WTC11 (cell line): ENCODE results near the gene STEAP1B.

ENCODE experiments used
- CREB1 ChIP-seq: sonication (generic); formaldehyde crosslinking; IDR thresholded peaks from 2 replicates; pipeline ENCODE4 v1.8.0; 2023; ENCODE audit warnings: mild to moderate bottlenecking, missing genetic modification reagents
- TCF7 ChIP-seq: sonication (generic); formaldehyde crosslinking; IDR thresholded peaks from 2 replicates; pipeline ENCODE4 v1.8.0; 2022; ENCODE audit warnings: mild to moderate bottlenecking, low read depth, missing genetic modification reagents, moderate library complexity
- ZNF416 ChIP-seq: fragments of 250-450 bp; sonication (Bioruptor Pico); IDR thresholded peaks from 2 replicates; pipeline ENCODE4 v1.9.0; 2021; ENCODE audit warnings: mild to moderate bottlenecking, inconsistent platforms
- TF ChIP-seq, protein P1 (sequence below): sonication (generic); formaldehyde crosslinking; IDR thresholded peaks from 2 replicates; pipeline ENCODE4 v1.8.0; 2023; ENCODE audit warnings: missing genetic modification reagents, mild to moderate bottlenecking, borderline replicate concordance
- TF ChIP-seq, protein P2 (sequence below): sonication (generic); formaldehyde crosslinking; IDR thresholded peaks from 2 replicates; pipeline ENCODE4 v1.8.1; 2023; ENCODE audit warnings: mild to moderate bottlenecking, missing genetic modification reagents, moderate library complexity
- TF ChIP-seq, protein P3 (sequence below): sonication (generic); formaldehyde crosslinking; IDR thresholded peaks from 2 replicates; pipeline ENCODE4 v1.8.0; 2022; ENCODE audit warnings: mild to moderate bottlenecking, missing genetic modification reagents
- TF ChIP-seq, protein P4 (sequence below): sonication (generic); formaldehyde crosslinking; IDR thresholded peaks from 2 replicates; pipeline ENCODE4 v1.8.0; 2022; ENCODE audit warnings: mild to moderate bottlenecking, missing genetic modification reagents
- TF ChIP-seq, protein P5 (sequence below): fragments of 200-600 bp; IDR thresholded peaks from 2 replicates; pipeline ENCODE4 v1.8.0; 2022; ENCODE audit warnings: antibody characterized with exemption
- TF ChIP-seq, protein P6 (sequence below): sonication (generic); formaldehyde crosslinking; conservative IDR thresholded peaks from 2 replicates; pipeline ENCODE4 v1.8.1; 2022; ENCODE audit warnings: mild to moderate bottlenecking, missing genetic modification reagents

DNA sequence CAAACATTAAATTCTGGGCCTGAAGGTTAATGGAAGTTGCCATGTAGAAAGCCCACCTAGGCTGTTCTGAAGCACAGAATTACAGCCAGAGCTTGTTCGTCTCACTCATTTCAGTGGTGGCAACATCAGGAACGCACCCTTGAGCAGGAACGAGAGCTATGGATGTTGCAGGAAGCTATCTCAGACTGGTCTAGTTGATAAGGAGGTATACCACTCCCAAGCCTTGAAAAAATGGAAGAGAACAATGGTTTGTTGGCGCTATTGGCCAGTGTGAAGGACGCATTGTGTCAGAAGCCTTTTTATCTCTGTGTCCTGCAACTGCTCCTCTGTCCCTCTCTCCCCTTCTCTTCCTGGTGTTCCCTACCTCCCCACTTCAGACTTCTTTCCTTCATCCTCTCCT is 82.1 kb downstream of the STEAP1B start:
- TF ChIP-seq, protein P1, sequence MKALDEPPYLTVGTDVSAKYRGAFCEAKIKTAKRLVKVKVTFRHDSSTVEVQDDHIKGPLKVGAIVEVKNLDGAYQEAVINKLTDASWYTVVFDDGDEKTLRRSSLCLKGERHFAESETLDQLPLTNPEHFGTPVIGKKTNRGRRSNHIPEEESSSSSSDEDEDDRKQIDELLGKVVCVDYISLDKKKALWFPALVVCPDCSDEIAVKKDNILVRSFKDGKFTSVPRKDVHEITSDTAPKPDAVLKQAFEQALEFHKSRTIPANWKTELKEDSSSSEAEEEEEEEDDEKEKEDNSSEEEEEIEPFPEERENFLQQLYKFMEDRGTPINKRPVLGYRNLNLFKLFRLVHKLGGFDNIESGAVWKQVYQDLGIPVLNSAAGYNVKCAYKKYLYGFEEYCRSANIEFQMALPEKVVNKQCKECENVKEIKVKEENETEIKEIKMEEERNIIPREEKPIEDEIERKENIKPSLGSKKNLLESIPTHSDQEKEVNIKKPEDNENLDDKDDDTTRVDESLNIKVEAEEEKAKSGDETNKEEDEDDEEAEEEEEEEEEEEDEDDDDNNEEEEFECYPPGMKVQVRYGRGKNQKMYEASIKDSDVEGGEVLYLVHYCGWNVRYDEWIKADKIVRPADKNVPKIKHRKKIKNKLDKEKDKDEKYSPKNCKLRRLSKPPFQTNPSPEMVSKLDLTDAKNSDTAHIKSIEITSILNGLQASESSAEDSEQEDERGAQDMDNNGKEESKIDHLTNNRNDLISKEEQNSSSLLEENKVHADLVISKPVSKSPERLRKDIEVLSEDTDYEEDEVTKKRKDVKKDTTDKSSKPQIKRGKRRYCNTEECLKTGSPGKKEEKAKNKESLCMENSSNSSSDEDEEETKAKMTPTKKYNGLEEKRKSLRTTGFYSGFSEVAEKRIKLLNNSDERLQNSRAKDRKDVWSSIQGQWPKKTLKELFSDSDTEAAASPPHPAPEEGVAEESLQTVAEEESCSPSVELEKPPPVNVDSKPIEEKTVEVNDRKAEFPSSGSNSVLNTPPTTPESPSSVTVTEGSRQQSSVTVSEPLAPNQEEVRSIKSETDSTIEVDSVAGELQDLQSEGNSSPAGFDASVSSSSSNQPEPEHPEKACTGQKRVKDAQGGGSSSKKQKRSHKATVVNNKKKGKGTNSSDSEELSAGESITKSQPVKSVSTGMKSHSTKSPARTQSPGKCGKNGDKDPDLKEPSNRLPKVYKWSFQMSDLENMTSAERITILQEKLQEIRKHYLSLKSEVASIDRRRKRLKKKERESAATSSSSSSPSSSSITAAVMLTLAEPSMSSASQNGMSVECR (CRISPR knock-in tag) = no peak
- TF ChIP-seq, protein P2, sequence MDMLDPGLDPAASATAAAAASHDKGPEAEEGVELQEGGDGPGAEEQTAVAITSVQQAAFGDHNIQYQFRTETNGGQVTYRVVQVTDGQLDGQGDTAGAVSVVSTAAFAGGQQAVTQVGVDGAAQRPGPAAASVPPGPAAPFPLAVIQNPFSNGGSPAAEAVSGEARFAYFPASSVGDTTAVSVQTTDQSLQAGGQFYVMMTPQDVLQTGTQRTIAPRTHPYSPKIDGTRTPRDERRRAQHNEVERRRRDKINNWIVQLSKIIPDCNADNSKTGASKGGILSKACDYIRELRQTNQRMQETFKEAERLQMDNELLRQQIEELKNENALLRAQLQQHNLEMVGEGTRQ = no peak
- TF ChIP-seq, protein P3, sequence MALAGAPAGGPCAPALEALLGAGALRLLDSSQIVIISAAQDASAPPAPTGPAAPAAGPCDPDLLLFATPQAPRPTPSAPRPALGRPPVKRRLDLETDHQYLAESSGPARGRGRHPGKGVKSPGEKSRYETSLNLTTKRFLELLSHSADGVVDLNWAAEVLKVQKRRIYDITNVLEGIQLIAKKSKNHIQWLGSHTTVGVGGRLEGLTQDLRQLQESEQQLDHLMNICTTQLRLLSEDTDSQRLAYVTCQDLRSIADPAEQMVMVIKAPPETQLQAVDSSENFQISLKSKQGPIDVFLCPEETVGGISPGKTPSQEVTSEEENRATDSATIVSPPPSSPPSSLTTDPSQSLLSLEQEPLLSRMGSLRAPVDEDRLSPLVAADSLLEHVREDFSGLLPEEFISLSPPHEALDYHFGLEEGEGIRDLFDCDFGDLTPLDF (CRISPR knock-in tag) = no peak
- TF ChIP-seq, protein P4, sequence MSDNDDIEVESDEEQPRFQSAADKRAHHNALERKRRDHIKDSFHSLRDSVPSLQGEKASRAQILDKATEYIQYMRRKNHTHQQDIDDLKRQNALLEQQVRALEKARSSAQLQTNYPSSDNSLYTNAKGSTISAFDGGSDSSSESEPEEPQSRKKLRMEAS (CRISPR knock-in tag) = no peak
- TF ChIP-seq CREB1 (CRISPR knock-in tag) (no peak), ZNF416 (CRISPR knock-in tag) (no peak), TCF7 (CRISPR knock-in tag) (no peak)
- TF ChIP-seq, protein P5, sequence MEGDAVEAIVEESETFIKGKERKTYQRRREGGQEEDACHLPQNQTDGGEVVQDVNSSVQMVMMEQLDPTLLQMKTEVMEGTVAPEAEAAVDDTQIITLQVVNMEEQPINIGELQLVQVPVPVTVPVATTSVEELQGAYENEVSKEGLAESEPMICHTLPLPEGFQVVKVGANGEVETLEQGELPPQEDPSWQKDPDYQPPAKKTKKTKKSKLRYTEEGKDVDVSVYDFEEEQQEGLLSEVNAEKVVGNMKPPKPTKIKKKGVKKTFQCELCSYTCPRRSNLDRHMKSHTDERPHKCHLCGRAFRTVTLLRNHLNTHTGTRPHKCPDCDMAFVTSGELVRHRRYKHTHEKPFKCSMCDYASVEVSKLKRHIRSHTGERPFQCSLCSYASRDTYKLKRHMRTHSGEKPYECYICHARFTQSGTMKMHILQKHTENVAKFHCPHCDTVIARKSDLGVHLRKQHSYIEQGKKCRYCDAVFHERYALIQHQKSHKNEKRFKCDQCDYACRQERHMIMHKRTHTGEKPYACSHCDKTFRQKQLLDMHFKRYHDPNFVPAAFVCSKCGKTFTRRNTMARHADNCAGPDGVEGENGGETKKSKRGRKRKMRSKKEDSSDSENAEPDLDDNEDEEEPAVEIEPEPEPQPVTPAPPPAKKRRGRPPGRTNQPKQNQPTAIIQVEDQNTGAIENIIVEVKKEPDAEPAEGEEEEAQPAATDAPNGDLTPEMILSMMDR = no peak
- TF ChIP-seq, protein P6, sequence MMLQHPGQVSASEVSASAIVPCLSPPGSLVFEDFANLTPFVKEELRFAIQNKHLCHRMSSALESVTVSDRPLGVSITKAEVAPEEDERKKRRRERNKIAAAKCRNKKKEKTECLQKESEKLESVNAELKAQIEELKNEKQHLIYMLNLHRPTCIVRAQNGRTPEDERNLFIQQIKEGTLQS = no peak
